ENCODE results near the gene PPM1H.
"Not testable (repeated sequence)": the region's sequence is repeated elsewhere in the genome, so short reads cannot be mapped to it uniquely, and the experiment has no call there.

The PPM1H gene

GRCh38 chr12:62908674-62909073 lies 26.3 kb downstream of the PPM1H start:
- no peak for DNase-seq (ENCODE audit: low read depth)

GRCh38 chr12:62907561-62907960 lies 27.4 kb downstream of the PPM1H start:
- no peak for DNase-seq (ENCODE audit: low read depth)

DNA sequence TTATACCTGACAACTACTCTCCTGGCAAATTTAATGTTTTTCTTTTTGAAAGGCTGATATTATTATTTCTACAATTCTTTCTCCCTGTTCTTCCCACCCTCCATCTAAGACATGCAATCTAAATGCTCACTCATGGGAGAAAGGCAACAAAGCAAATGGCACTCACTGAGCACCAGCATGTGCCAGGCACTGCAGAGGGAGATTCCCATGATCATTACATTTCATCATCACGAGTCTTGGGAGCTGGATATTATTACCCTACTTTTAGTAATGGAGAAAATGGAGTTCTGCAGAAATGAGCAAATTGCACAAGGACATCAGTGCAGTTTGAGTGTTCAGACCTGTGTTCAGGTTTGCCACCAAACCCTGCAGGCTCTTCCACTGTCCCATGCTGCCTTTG lies 27.9 kb downstream of the PPM1H start:
- DNase-seq (ENCODE audit: low read depth) = no peak

- no peak for DNase-seq (ENCODE audit: low read depth)
These were observed 31.8 kb downstream of the PPM1H start for GRCh38 chr12:62903151-62903550.

DNA sequence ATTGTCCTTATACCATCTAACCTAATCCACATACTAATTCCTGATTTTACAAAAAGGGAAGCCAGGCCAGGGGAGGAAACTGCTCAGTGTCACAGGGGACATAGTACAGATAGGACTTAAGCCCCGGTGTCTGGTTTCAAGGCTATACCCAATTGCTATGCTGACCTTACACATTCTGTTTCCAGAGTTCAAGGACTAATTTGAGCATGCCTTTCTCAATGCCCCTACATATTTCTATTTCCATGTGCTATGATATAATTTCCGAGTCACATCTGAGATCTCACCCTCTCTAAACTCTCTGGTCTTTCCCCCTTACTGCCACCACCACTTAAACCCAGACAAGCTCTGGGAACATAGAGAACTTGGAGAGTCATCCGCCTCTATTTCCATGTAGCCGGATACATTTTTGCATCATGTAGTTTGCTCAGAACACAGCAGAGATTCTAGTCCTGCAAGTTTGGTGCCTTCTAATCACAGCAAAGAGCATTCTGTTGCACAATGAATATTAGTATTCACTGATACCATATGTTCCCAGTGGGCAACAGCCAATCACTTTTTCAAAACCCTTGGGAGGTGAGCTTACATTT lies 34.2 kb downstream of the PPM1H start:
- no peak for DNase-seq (ENCODE audit: low read depth)

- no peak for DNase-seq (ENCODE audit: low read depth)
These were observed 35.2 kb downstream of the PPM1H start for GRCh38 chr12:62899568-62900390.

- no peak for DNase-seq (ENCODE audit: low read depth)
These were observed 36.4 kb downstream of the PPM1H start for GRCh38 chr12:62898526-62898925.

- no peak for DNase-seq (ENCODE audit: low read depth)
These were observed 39.5 kb downstream of the PPM1H start for GRCh38 chr12:62895351-62895877.

GRCh38 chr12:62893276-62893675 lies 41.7 kb downstream of the PPM1H start:
- no peak for DNase-seq (ENCODE audit: low read depth)

DNA sequence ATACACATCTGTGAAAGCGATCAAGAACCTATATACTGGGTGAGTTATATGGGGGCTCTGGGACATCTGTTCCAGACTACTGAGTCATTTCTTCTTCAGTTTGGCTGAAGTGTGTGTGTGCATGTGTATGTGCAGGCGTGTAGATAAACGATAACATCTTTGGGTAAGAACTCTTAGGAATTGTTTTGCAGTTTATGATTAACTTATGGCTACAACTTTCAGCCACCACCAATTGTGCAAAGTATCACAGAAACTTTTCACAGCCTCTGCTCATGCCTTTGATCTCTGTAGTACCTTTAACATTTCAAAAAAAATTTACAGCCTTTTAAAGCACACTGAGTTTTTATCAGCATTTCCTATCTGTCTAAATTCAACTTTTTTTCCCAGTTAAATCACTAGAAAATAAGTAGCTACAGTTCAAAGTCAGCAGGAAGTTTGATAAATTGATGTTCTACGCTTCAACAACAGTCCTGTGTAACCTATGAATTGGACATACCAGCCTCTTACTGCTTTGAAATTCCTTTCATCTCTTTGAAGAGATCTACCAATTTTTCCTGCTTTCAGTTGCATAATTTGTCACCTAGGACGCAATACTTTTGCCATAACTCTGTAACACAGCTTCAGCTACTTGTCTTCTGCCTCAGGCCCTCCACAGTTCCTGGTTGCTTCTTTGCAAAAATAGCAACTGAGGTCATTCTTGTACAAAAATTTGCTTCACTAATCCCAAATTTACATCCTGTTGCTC lies 43.0 kb downstream of the PPM1H start:
- no peak for DNase-seq (ENCODE audit: low read depth)

- DNase-seq (ENCODE audit: low read depth) = no peak
These were observed 46.4 kb downstream of the PPM1H start for GRCh38 chr12:62888454-62889110.

- no peak for DNase-seq (ENCODE audit: low read depth)
These were observed 48.2 kb downstream of the PPM1H start for GRCh38 chr12:62886796-62887195.

DNA sequence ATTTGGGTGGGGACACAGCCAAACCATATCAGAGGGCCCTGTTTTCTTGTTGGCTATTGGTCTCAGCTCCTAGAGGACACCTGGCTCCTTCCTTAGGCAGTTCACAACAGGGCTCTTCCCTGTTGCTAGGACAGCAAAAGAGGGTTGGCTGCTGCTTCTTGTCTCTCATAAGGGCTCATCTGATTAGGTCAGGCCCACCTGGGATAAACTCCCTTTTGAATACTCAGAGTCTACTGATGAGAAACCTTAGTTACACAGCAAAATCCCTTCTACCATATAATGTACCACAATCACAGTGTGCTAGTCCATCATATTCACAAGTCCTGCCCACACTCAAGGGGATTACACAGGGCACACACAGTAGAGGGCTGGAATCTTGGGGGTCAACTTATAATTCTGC lies 49.7 kb downstream of the PPM1H start:
- no peak for DNase-seq (ENCODE audit: low read depth)

- DNase-seq (ENCODE audit: low read depth) = not testable (repeated sequence)
These were observed 50.1 kb downstream of the PPM1H start for GRCh38 chr12:62884832-62885231.

GRCh38 chr12:62882696-62883095 lies 52.3 kb downstream of the PPM1H start:
- DNase-seq (ENCODE audit: low read depth) = no peak

DNA sequence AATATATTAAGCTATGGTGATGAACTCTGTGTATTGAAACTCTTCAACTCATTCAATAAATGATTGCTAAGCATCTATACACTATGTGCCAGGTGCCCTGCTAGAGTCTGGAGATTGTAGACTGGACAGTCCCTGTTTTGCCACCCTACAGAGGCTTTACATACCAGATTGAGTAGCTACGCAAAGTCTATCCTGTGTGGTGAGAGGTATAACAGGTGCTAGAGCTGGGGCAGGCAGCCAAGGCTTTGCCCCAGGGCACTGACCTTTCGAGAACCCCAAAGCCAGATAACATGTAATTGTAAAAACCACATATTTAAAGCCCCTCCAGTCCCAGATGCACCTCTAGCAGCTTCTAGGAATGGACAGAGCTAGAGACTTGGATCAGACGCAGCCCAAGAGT lies 52.8 kb downstream of the PPM1H start:
- no peak for DNase-seq (ENCODE audit: low read depth)

DNA sequence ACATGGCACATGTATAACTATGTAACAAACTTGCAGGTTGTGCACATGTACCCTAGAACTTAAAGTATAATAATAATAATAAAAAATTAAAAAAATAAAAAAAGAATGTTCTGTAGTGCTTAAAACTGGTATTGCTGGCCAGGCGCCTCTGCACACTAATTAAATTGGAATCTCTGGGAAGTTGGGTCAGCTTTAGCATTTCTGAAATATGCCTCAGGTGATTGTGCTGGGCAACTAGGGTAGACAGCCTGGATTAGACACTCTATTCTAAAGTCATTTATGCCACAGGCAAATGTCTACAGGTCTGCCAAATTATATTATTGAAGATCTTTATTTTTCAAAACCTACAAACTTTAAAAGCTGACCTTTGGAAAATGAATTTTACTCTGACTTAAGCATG lies 55.3 kb downstream of the PPM1H start:
- no peak for DNase-seq (ENCODE audit: low read depth)

DNA sequence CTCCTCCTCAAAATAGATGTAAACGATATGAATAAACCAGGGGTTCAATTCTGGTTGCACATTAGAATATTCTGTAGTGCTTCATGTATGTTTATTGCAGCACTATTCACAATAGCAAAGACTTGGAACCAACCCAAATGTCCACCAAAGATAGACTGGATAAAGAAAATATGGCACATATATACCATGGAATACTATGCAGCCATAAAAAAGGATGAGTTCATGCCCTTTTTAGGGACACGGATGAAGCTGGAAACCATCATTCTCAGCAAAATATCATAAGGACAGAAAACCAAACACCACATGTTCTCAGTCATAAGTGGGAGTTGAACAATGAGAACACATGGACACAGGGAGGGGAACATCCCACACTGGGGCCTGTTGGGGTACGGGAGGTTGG lies 55.7 kb downstream of the PPM1H start:
- DNase-seq (ENCODE audit: low read depth) = not testable (repeated sequence)

DNA sequence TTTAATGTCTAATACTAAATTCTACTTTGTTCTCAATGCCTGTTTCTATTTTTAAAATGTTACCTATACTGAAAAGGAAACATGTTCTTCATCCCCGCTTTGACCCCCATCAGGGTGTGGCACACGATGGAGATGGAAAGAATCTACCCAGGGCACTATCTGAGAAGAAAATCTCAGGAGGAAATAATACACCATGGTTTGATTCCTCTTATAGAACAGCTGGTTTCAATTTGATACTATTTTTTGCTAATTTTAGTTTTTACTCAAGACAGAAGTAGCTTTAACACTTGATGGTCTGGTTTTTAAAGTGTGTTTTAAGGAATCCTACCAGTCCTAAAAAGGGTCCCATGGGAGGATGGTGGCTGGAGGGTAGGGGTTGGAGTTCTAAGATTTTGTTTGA lies 56.7 kb downstream of the PPM1H start:
- no peak for DNase-seq (ENCODE audit: low read depth)

GRCh38 chr12:62876938-62877548 lies 57.9 kb downstream of the PPM1H start:
- no peak for DNase-seq (ENCODE audit: low read depth)

DNA sequence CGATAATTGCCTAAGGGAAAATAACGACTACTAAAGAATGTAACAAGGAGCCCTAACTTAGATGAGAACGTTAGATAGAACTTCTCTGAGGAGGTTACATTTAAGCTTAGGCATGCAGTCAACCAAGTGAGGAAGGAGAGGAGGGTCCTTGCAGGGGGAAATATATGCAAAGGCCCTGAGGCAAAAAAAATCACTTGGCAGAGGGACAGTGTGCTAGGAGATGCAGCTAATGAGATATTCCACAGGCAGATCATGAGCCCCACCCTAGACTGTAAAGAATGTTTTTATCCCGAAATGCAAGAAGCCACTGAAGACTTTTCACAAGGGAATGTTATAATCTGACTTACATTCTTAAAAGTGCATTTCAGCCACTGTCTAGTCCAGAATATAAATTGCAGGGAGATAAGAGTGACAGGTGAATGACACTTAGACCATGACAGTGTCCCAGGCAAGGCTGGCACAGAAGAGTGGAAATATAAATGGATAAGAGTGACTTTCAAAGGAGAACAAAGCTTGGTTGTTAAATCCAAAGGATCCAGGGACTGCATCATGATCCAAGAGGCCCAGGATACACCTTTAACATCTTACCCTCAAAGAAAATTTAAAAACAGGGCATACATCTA lies 61.0 kb downstream of the PPM1H start:
- DNase-seq (ENCODE audit: low read depth) = no peak
